ENCODE data around the gene NAGLU.

The NAGLU gene

GRCh38 chr17:42590886-42591285, 54.8 kb downstream of the NAGLU start:
- no peak for DNase-seq (ENCODE audit: low read depth)
- no peak for TF ChIP-seq CTCF (IDR thresholded peaks at IDR 0.05; ENCODE audit: control insufficient read depth, insufficient read depth, low read depth, low read length, missing control alignments)
- H3K4me3 ChIP-seq (ENCODE audit: control insufficient read depth, low read depth, low read length) = no peak overlapping the region

- no peak for DNase-seq (ENCODE audit: low read depth)
- TF ChIP-seq CTCF (IDR thresholded peaks at IDR 0.05; ENCODE audit: control insufficient read depth, insufficient read depth, low read depth, low read length, missing control alignments) = no peak
- H3K4me3 ChIP-seq (ENCODE audit: control insufficient read depth, low read depth, low read length) = no peak overlapping the region
Measured at GRCh38 chr17:42591411-42591810, 55.4 kb downstream of the NAGLU start.

All from AG09309 (cell line).